ENCODE measurements around the gene SIGLEC11.
A peak's percentile ranks its signal among the peaks of the same experiment; 100 is the strongest.

Gene SIGLEC11

DNA sequence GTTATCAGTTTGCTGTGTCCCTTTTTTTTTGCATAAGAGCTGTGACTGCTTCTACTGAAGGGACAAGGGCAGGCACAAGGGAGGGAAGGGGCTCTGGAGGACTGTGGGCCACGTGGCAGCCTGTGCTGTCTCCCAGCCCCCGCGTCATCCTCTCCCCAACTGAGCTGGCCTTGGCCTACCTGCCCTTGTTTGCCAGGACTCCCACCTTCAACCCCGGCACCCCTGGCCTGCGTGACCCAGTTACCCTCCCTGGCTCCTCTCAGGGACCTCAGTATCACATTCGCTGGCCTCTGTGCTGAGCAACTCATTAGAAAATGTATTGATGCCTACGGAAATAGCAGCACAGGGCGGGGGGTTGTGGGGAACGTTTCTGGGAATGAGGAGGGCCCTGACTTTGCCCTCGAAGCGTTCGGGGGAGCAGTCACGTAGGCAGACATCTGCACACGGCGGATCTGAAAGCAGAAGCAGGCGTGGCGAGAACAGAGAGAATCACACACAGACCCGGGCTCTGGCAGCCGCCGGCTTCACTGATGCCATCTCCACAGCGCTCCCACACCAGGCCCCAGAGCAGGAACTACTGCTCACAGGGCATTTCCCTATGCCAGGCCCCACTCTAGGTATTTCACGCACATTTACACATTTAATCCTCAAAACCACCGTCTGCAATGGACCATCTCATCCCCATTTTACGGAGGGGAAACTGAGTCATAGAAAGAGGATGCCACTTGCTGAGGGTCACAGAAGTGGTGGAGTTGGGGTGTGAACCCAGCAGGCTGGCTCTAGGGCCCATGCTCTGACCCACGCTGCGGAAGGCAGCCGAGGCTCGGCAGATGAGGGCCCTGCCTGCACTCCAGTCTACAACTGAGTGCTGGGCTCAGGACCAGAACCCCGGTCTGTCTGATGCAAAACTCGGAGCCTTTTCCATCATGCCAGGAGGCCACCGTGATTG, 37.6 kb downstream of the SIGLEC11 start:
- no peak overlapping the region for H3K27ac ChIP-seq
- no peak for TF ChIP-seq ZFX (IDR thresholded peaks at IDR 0.05; ENCODE audit: borderline replicate concordance)
- TF ChIP-seq, protein P1, sequence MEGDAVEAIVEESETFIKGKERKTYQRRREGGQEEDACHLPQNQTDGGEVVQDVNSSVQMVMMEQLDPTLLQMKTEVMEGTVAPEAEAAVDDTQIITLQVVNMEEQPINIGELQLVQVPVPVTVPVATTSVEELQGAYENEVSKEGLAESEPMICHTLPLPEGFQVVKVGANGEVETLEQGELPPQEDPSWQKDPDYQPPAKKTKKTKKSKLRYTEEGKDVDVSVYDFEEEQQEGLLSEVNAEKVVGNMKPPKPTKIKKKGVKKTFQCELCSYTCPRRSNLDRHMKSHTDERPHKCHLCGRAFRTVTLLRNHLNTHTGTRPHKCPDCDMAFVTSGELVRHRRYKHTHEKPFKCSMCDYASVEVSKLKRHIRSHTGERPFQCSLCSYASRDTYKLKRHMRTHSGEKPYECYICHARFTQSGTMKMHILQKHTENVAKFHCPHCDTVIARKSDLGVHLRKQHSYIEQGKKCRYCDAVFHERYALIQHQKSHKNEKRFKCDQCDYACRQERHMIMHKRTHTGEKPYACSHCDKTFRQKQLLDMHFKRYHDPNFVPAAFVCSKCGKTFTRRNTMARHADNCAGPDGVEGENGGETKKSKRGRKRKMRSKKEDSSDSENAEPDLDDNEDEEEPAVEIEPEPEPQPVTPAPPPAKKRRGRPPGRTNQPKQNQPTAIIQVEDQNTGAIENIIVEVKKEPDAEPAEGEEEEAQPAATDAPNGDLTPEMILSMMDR (IDR thresholded peaks at IDR 0.05), result no peak

DNA sequence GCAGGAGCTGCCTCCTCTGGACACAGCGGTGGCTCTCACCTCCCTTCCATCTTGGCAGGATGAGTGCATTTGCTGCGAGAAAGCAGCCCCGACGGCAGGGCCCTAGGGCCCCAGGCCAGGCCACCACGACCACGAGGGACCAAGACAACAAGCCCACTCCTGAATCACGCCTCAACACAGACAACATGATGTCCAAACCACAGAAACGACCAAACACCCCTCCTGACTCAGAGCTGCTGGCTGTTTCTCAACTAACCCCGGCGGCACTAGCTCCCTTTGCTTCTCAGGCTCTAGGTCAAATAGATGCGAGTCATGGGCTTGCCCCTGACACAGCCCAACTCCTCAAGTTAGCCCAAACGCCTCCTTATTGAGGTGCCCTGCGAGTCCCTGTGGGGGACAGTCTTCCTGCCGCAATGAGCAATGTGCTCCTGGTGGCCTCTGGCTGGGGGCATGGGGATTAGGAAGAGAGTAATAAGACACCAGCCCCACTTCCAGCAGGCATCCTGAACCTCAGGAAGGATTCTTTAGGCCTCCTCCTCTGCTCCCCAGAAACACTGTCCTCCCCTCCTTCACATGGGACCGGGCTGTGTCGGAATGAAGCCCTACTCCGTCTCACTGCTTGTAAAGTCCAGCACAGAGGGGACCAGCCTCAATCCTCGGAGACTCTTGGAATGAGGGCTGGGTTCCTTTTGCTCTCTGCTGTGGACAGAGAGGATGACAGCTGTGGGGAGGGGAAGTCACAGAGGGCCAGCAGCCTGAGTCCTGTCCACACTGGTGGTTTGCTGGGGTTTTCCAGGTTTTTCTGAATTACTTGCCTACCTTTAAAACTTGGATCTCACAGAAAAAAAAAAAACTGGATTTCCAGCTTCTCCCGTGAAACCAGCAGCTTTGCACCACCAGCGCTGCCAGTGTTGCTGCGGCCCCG, 38.8 kb downstream of the SIGLEC11 start:
- TF ChIP-seq ZFX (IDR thresholded peaks at IDR 0.05; ENCODE audit: borderline replicate concordance), result no peak
- TF ChIP-seq, protein P1 (IDR thresholded peaks at IDR 0.05), result no peak
- H3K27ac ChIP-seq, result no peak overlapping the region

DNA sequence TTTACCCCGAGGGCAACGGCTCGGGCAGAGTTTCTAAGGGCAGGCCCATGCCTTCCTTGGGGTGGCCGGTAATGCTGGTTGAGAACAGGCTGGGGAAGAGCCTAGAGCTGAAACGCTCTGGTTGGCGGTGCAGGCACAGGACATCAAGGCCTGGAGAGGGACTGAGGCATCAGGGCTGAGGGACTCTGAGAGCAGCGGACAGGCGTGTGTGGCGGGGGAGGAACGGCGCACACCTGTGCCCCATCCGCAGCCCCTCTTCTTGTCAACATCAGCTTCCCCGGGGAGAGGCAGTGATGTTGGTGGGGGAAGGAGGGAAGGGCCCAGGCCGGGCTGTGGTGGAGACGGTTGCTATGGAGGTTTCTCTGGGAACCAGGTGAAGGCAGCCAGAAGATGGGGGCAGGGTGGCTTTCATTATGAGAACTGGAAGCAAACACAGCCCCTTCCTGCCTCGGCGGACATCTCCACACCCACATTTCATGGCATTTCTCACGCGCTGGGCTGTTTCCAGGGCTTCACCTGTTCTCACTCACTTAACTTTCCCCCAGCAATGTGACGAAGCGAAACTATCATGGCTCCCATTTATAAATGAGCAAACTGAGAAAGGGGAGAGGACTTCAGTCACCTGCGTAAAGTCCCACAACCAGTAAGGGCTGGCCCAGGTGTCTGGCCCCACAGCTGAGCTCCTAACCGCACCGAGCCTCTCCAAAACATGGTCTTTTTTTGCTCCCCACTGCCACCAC, 40.2 kb downstream of the SIGLEC11 start:
- TF ChIP-seq, protein P1 (IDR thresholded peaks at IDR 0.05), result no peak
- TF ChIP-seq ZFX (IDR thresholded peaks at IDR 0.05; ENCODE audit: borderline replicate concordance), result no peak
- H3K27ac ChIP-seq, result no peak overlapping the region

DNA sequence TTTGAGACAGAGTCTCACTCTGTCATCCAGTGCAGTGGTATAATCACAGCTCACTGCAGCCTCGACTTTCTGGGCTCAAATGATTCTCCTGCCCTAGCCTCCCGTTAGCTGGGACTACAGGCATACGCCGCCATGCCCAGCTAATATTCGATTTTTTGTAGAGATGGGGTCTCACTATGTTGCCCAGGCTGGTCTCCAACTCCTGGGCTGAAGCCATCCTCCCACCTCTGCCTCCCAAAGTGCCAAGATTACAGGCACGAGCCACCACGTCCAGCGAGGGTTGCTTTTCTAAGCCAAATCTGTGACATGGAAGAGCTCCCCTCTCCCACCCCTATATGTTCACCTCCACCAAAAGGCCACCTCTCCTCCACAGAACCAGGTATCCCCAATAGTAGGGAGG, 42.9 kb downstream of the SIGLEC11 start:
- TF ChIP-seq, protein P1 (IDR thresholded peaks at IDR 0.05), result no peak
- TF ChIP-seq ZFX (IDR thresholded peaks at IDR 0.05; ENCODE audit: borderline replicate concordance), result no peak
- H3K27ac ChIP-seq, result no peak overlapping the region

DNA sequence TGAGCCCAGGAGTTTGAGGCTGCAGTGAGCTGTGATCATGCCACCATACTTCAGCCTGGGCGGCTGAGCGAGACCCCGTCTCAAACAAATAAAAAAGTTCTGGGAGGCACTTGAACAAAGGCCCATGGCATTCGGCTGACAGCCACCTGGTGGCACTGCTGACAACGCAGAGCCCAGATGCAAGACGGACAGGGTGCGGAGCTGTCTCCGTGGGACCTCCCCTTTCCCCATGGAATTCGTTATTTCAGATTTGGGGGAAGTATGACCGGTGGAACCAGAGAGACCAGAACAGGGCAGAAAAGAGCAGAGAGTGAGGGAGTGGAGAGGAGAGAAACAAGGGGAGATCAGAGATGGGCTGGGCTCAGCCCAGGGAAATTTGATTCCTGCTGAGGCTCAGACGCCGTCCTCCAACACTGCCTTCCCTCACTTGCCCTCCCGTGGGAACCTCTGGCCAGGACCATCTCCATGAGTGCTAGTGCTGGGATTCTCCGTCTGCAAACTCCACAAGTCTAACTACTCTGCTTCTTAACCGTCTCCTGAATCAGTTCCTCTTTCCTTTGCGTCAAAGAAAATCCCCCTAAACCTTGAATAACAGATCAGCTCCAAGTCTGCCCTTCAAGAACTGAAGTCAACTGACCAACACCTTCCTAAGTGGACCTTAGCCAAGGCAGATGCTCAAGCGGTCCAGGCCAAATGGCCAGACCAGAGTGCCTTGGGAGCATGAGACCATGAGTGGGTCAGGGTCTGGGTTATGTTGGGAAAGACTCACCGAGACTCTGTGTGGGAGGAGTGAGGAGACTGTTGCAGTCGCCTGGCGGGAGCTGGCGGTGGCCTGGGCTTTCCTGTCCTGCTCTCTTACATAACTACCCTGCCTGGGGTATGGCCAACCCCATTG, 43.9 kb downstream of the SIGLEC11 start:
- H3K27ac ChIP-seq, result no peak overlapping the region
- TF ChIP-seq, protein P1 (IDR thresholded peaks at IDR 0.05), result peak; percentile 14; the same call in 1 of the 2 replicates
- TF ChIP-seq ZFX (IDR thresholded peaks at IDR 0.05; ENCODE audit: borderline replicate concordance), result no peak

DNA sequence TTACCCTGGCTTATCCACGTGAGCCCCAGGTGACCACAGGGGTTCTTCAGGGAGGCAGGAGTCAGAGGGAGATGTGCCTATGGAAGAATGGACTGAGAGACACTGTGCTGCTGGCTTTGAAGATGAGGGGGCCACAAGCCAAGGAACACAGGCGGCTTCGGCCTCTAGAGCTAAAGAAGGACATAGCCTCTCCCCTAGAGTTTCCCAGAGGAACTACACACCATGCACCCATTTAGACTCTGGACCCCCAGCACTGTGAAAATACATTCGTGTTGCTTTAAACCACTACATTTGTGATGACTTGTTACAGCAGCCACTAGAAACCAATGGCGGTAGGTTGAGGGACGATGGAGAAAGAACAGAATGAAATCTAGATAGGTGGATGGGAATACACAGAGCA, 45.7 kb downstream of the SIGLEC11 start:
- no peak overlapping the region for H3K27ac ChIP-seq
- no peak for TF ChIP-seq ZFX (IDR thresholded peaks at IDR 0.05; ENCODE audit: borderline replicate concordance)
- TF ChIP-seq, protein P1 (IDR thresholded peaks at IDR 0.05), result peak; percentile 5; the same call in 1 of the 2 replicates
